Activated CD8-positive, alpha-beta memory T cell treated with anti-CD3 and anti-CD28 coated beads, Interleukin-2, amount 10 ng/mL, durations not matched to agents 7 days and 5 days (primary cell): ENCODE measurements around the gene PBX1. TPM values are rescaled to one million over a fixed set of nuclear protein-coding genes. Genes with fewer than 3 reads are reported as not detected.

ENCODE experiments used
- ATAC-seq: fragments of 150-1000 bp; cut with Tn5 transposase; one replicate; pipeline ENCODE4 v1.10.0; 2021; ENCODE audit warnings: moderate library complexity
- CTCF ChIA-PET: fragments of 350-600 bp; sonication (Branson Sonifier 250); formaldehyde crosslinking; loops from one replicate; lab custom pipeline; 2021; ENCODE audit warnings: antibody characterized with exemption; lab: Charles Lee
- DNase-seq: peaks from one replicate; pipeline ENCODE4 v3.0.0-alpha.2; 2020
- H3K27ac Mint-ChIP-seq: one replicate; pipeline ENCODE4 v1.8.0; 2021; ENCODE audit warnings: mild to moderate bottlenecking, mixed read lengths
- H3K27me3 Mint-ChIP-seq: one replicate; pipeline ENCODE4 v1.8.0; 2021; ENCODE audit warnings: mixed read lengths
- H3K36me3 Mint-ChIP-seq: one replicate; pipeline ENCODE4 v1.8.0; 2021; ENCODE audit warnings: mild to moderate bottlenecking, mixed read lengths
- H3K4me1 Mint-ChIP-seq: one replicate; pipeline ENCODE4 v1.8.0; 2021; ENCODE audit warnings: mixed read lengths
- H3K4me3 Mint-ChIP-seq: one replicate; pipeline ENCODE4 v1.8.0; 2021; ENCODE audit warnings: mild to moderate bottlenecking, moderate library complexity, mixed read lengths
- H3K9me3 Mint-ChIP-seq: one replicate; pipeline ENCODE4 v1.8.0; 2022; ENCODE audit warnings: low read depth, mixed read lengths
- total RNA-seq, 2 experiments: library from RNA; stranded (reverse); gene quantifications; one replicate each; pipeline ENCODE4 v1.2.3, GENCODE V29; 2021

Gene PBX1
- total RNA-seq, 2 experiments from 2014 or later: not detected

- DNase-seq (no peak), ATAC-seq (no peak)
- no peaks in the 10 kb centered on the region for H3K4me1 Mint-ChIP-seq
- no peaks in the 10 kb centered on the region for H3K27me3 Mint-ChIP-seq
- H3K4me3 Mint-ChIP-seq: no peak overlapping the region
- CTCF ChIA-PET: no interaction called here
- H3K36me3 Mint-ChIP-seq: no peaks in the 10 kb centered on the region
- H3K27ac Mint-ChIP-seq: no peak overlapping the region
- H3K9me3 Mint-ChIP-seq: peaks cover 5% of the 10 kb centered on the region
Measured at GRCh38 chr1:164895026-164895912, 336.3 kb downstream of the PBX1 start.

- no peak for DNase-seq
- Mint-ChIP-seq H3K27me3 (no peaks in the 10 kb centered on the region), H3K9me3 (peaks cover 1% of the 10 kb centered on the region), H3K36me3 (no peaks in the 10 kb centered on the region), H3K27ac (no peak overlapping the region), H3K4me3 (no peak overlapping the region), H3K4me1 (no peaks in the 10 kb centered on the region)
- CTCF ChIA-PET: no interaction called here
- no peak for ATAC-seq
Measured at GRCh38 chr1:164901031-164901430, 342.0 kb downstream of the PBX1 start.
